Hepatocyte (in vitro differentiated cells): Measurements from ENCODE around the gene SFXN1. TPM values are rescaled to one million over a fixed set of nuclear protein-coding genes. Genes with fewer than 3 reads are reported as not detected.

ENCODE experiments used
- DNase-seq: peaks from one replicate; pipeline ENCODE4 v3.0.0-alpha.2; 2016; ENCODE audit warnings: low spot score
- H2AFZ ChIP-seq: fragments of 200-600 bp; sonication (generic); 2 replicates; pipeline ENCODE4 v1.6.0; 2016; ENCODE audit warnings: antibody characterized with exemption, mild to moderate bottlenecking
- H3K27ac ChIP-seq: fragments of 200-600 bp; sonication (generic); 2 replicates; pipeline ENCODE4 v1.5.1; 2016; ENCODE audit warnings: mild to moderate bottlenecking
- H3K27me3 ChIP-seq: fragments of 200-600 bp; sonication (generic); 2 replicates; pipeline ENCODE4 v1.6.1; 2016
- H3K36me3 ChIP-seq: fragments of 200-600 bp; sonication (generic); replicated peaks from 2 replicates; pipeline ENCODE4 v1.5.1; 2016; ENCODE audit warnings: low read depth; ENCODE audit not compliant: insufficient read depth
- H3K4me1 ChIP-seq: fragments of 200-600 bp; sonication (generic); 2 replicates; pipeline ENCODE4 v1.5.1; 2016; ENCODE audit warnings: mild to moderate bottlenecking, moderate library complexity; ENCODE audit not compliant: insufficient read depth
- H3K4me2 ChIP-seq: fragments of 200-600 bp; sonication (generic); 2 replicates; pipeline ENCODE4 v1.6.0; 2016
- H3K4me3 ChIP-seq: fragments of 200-600 bp; sonication (generic); 2 replicates; pipeline ENCODE4 v1.5.1; 2016; ENCODE audit warnings: mild to moderate bottlenecking
- H3K79me2 ChIP-seq: fragments of 200-600 bp; sonication (generic); 2 replicates; pipeline ENCODE4 v1.6.0; 2017; ENCODE audit warnings: mild to moderate bottlenecking
- H3K9me2 ChIP-seq: fragments of 200-600 bp; sonication (generic); replicated peaks from 2 replicates; pipeline ENCODE4 v1.6.0; 2017; ENCODE audit warnings: mild to moderate bottlenecking; ENCODE audit not compliant: insufficient read depth
- H3K9me3 ChIP-seq: fragments of 200-600 bp; sonication (generic); 2 replicates; pipeline ENCODE4 v1.5.1; 2016; ENCODE audit warnings: low read depth, mild to moderate bottlenecking
- H4K20me1 ChIP-seq: fragments of 200-600 bp; sonication (generic); 2 replicates; pipeline ENCODE4 v1.6.0; 2016; ENCODE audit warnings: mild to moderate bottlenecking; ENCODE audit not compliant: insufficient read depth, poor library complexity, severe bottlenecking
- CTCF ChIP-seq: fragments of 200-600 bp; sonication (generic); IDR thresholded peaks from 2 replicates; pipeline ENCODE4 v1.5.1; 2016; ENCODE audit warnings: antibody characterized with exemption, mild to moderate bottlenecking; ENCODE audit not compliant: poor library complexity
- EZH2 ChIP-seq: fragments of 200-600 bp; sonication (generic); IDR thresholded peaks from 2 replicates; pipeline ENCODE4 v1.6.1; 2016; ENCODE audit warnings: antibody characterized with exemption, mild to moderate bottlenecking, borderline replicate concordance
- EZH2phosphoT487 ChIP-seq: fragments of 200-600 bp; sonication (generic); IDR thresholded peaks from one replicate; pipeline ENCODE4 v1.6.1; 2018; ENCODE audit warnings: antibody characterized with exemption, mild to moderate bottlenecking, low read depth, moderate library complexity; ENCODE audit not compliant: unreplicated experiment, severe bottlenecking
- WGBS: methylation state at CpG from one replicate; pipeline ENCODE4 v1.1.6; 2016; ENCODE audit warnings: low lambda C conversion rate; ENCODE audit errors: missing lambda C conversion rate; 5-methylcytosine and 5-hydroxymethylcytosine counted together
- polyA plus RNA-seq: library from polyadenylated mRNA; unstranded; fragments of >200 nt; fragmentation: Nextera tagmentation; extraction: Ambion mirVana; gene quantifications from 2 replicates; pipeline ENCODE4 v1.2.1, GENCODE V29; 2016
- total RNA-seq: library from RNA; depleted of rRNA; stranded (reverse); fragments of >200 nt; gene quantifications from 2 replicates; pipeline ENCODE4 v1.2.3, GENCODE V29; 2014

Gene SFXN1
- total and polyA plus RNA-seq, 2 experiments from 2014 or later, result 57.0 to 110 TPM

- no peak overlapping the region for H3K27ac ChIP-seq
- H3K9me2 ChIP-seq, result no peaks in the 10 kb centered on the region
- no peaks in the 10 kb centered on the region for H4K20me1 ChIP-seq
- H3K4me2 ChIP-seq, result no peak overlapping the region
- 48% methylated on average over 5 of the region's 5 CpGs for WGBS
- H2AFZ ChIP-seq, result no peak overlapping the region
- TF ChIP-seq EZH2, result no peak
- TF ChIP-seq EZH2phosphoT487, result no peak
- TF ChIP-seq CTCF, result no peak
- H3K9me3 ChIP-seq, result no peaks in the 10 kb centered on the region
- DNase-seq, result no peak
- H3K4me3 ChIP-seq, result no peak overlapping the region
- H3K4me1 ChIP-seq, result no peaks in the 10 kb centered on the region
- H3K79me2 ChIP-seq, result no peaks in the 10 kb centered on the region
- no peaks in the 10 kb centered on the region for H3K36me3 ChIP-seq
- no peaks in the 10 kb centered on the region for H3K27me3 ChIP-seq
These were observed 11.6 kb upstream of the SFXN1 start for GRCh38 chr5:175466700-175467318.

GRCh38 chr5:175467983-175468690, 10.2 kb upstream of the SFXN1 start:
- peak overlapping the region; percentile 50 for H3K4me2 ChIP-seq
- H3K27me3 ChIP-seq, result no peaks in the 10 kb centered on the region
- H3K27ac ChIP-seq, result no peak overlapping the region
- H3K9me3 ChIP-seq, result no peaks in the 10 kb centered on the region
- H3K36me3 ChIP-seq, result no peaks in the 10 kb centered on the region
- DNase-seq, result no peak
- H3K4me3 ChIP-seq, result no peak overlapping the region
- no peak overlapping the region for H2AFZ ChIP-seq
- TF ChIP-seq EZH2phosphoT487, result no peak
- TF ChIP-seq CTCF, result no peak
- no peak for TF ChIP-seq EZH2
- H4K20me1 ChIP-seq, result no peaks in the 10 kb centered on the region
- H3K79me2 ChIP-seq, result no peaks in the 10 kb centered on the region
- no peaks in the 10 kb centered on the region for H3K9me2 ChIP-seq
- WGBS, result 33% methylated on average over 11 of the region's 11 CpGs
- no peaks in the 10 kb centered on the region for H3K4me1 ChIP-seq

- H3K36me3 ChIP-seq, result no peaks in the 10 kb centered on the region
- no peak overlapping the region for H3K27ac ChIP-seq
- H3K4me1 ChIP-seq, result no peaks in the 10 kb centered on the region
- no peak overlapping the region for H3K4me3 ChIP-seq
- H3K27me3 ChIP-seq, result no peaks in the 10 kb centered on the region
- TF ChIP-seq CTCF, result no peak
- TF ChIP-seq EZH2, result no peak
- no peak for TF ChIP-seq EZH2phosphoT487
- 97% methylated on average over 1 of the region's 1 CpG for WGBS
- no peaks in the 10 kb centered on the region for H3K9me3 ChIP-seq
- no peaks in the 10 kb centered on the region for H4K20me1 ChIP-seq
- H3K79me2 ChIP-seq, result no peaks in the 10 kb centered on the region
- DNase-seq, result no peak
- H3K4me2 ChIP-seq, result no peak overlapping the region
- no peaks in the 10 kb centered on the region for H3K9me2 ChIP-seq
- H2AFZ ChIP-seq, result no peak overlapping the region
These were observed 9.5 kb upstream of the SFXN1 start for GRCh38 chr5:175468892-175469291.
